Prostate gland (tissue), 2 donors: ENCODE results near the gene KRTAP1-5.

Experiments
- POLR2A ChIP-seq: fragments of 450-650 bp; IDR thresholded peaks from one replicate; pipeline ENCODE4 v1.6.1; 2016; ENCODE audit warnings: antibody characterized with exemption, mild to moderate bottlenecking
- TF ChIP-seq, protein P1 (sequence below), 4 experiments: fragments of 200-600 bp in 2 of 4; fragments of 450-650 bp in 2 of 4; sonication (generic) in 2 of 4; IDR thresholded peaks; 1 replicate in 3 of 4; 2 replicates in 1 of 4; pipeline ENCODE4 v1.5.1; 2016 to 2019; ENCODE audit warnings: antibody characterized with exemption in 4 of 4, mild to moderate bottlenecking in 2 of 4, moderate library complexity in 2 of 4

DNA sequence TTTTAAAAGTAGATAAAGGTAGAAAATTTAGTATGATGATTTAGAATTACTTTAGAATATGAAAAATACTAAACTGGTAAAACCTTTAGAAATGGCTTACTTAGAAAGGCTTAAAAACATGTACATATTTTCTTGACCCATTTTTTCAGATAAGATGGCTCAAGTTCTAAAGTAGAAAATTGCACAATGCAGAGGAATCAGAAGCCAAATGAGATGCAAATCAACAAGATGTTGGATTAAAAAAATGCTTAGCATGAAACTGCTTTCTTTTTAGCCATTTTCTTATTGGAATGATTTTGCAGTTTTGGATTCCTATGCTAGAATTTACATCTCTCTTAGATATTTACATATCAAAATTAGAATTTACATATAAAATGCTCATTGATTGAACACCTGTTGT, 16.6 kb downstream of the KRTAP1-5 start:
- no peak for TF ChIP-seq POLR2A
- TF ChIP-seq, protein P1, sequence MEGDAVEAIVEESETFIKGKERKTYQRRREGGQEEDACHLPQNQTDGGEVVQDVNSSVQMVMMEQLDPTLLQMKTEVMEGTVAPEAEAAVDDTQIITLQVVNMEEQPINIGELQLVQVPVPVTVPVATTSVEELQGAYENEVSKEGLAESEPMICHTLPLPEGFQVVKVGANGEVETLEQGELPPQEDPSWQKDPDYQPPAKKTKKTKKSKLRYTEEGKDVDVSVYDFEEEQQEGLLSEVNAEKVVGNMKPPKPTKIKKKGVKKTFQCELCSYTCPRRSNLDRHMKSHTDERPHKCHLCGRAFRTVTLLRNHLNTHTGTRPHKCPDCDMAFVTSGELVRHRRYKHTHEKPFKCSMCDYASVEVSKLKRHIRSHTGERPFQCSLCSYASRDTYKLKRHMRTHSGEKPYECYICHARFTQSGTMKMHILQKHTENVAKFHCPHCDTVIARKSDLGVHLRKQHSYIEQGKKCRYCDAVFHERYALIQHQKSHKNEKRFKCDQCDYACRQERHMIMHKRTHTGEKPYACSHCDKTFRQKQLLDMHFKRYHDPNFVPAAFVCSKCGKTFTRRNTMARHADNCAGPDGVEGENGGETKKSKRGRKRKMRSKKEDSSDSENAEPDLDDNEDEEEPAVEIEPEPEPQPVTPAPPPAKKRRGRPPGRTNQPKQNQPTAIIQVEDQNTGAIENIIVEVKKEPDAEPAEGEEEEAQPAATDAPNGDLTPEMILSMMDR (IDR thresholded peaks at IDR 0.05): no peak
